NB4 (cell line): ENCODE results near the gene KRT80.

Experiments used
- DNase-seq: peaks from one replicate; pipeline ENCODE4 v3.0.0; 2010; ENCODE audit warnings: low read depth
- H3K4me3 ChIP-seq: one replicate; pipeline ENCODE4 v1.5.1; 2011; ENCODE audit warnings: mild to moderate bottlenecking, low read depth, low read length, moderate library complexity
- CTCF ChIP-seq: IDR thresholded peaks from one replicate; pipeline ENCODE4 v1.5.1; 2012; ENCODE audit warnings: low read depth, low read length
- MYC ChIP-seq: IDR thresholded peaks from 2 replicates; pipeline ENCODE4 v1.6.1; 2011; ENCODE audit warnings: low read depth, low read length
- POLR2A ChIP-seq: IDR thresholded peaks from 2 replicates; pipeline ENCODE4 v1.6.1; 2011; ENCODE audit warnings: mild to moderate bottlenecking; ENCODE audit not compliant: insufficient read length; ENCODE audit errors: extremely low read depth
- TF ChIP-seq, protein P1 (sequence below): IDR thresholded peaks from 2 replicates; pipeline ENCODE4 v1.6.1; 2011; ENCODE audit warnings: low read depth, low read length

KRT80 gene

DNA sequence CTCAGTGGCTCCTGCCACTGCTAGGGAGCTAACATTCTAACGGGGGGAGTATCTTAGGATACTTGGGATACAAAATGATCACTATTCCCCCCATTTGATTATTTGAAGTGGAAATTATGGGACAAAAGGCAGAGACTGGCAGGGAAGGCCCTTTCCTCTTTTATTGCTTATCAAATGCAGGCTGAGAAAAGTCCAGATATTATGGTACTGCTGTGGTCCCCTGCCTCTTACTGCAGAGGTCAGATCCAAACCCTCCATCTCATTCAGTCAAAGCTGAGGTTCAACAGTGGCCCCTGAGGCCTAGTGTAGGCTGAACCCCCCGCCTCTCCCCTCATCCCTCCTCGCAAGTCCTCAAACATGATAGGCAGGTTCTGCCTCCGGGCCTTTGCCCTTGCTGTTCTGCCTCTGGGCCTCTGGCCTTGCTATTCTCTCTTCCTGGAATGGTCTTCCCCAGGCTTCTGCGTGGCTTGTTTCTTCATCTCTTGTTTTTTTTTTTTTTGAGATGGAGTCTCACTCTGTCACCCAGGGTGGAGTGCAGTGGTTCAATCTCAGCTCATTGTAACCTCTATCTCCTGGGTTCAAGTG lies 34.2 kb downstream of the KRT80 start:
- no peak for TF ChIP-seq POLR2A
- TF ChIP-seq CTCF: no peak
- TF ChIP-seq, protein P1, sequence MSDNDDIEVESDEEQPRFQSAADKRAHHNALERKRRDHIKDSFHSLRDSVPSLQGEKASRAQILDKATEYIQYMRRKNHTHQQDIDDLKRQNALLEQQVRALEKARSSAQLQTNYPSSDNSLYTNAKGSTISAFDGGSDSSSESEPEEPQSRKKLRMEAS: no peak
- TF ChIP-seq MYC: no peak
- no peak for DNase-seq
- no peak overlapping the region for H3K4me3 ChIP-seq

DNA sequence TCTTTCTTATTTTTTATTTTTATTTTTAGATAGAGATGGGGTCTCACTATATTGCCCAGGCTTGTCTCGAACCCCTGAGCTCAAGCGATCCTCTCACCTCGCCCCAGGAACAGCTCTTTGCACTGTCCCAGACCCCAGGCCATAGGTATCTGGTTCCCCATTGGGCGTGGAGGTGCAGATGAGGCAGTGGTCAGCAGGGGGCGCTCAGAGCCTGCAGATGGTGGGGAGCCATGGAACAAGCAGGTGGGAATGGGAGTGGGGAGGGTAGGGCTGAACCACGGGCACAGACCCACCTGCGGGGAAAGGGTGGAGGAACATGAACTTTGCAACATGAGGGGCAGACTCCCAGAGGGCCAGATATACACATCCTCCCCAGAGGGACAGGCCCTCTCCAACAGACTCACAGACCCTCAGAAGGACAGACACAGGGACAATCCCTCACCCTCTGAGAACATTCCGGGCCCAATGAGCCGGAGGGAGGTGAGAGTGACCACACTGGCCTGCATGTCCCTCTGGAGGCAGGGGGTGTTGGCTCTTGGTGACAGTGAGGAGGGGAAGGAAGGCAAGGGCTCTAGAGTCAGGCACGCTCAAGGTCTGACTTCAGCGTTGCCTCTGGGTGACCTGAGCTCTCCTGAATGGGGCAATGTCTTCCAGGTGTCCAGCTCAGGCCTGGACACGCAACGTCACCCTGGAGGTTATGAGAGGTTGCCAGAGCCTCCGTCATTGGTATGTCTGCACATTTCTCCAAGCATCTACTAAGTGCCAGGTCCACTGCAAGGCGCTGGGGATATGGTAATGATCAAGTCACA lies 34.9 kb downstream of the KRT80 start:
- DNase-seq: peak; percentile 76
- H3K4me3 ChIP-seq: no peak overlapping the region
- no peak for TF ChIP-seq MYC
- TF ChIP-seq CTCF: peak; percentile 96

DNA sequence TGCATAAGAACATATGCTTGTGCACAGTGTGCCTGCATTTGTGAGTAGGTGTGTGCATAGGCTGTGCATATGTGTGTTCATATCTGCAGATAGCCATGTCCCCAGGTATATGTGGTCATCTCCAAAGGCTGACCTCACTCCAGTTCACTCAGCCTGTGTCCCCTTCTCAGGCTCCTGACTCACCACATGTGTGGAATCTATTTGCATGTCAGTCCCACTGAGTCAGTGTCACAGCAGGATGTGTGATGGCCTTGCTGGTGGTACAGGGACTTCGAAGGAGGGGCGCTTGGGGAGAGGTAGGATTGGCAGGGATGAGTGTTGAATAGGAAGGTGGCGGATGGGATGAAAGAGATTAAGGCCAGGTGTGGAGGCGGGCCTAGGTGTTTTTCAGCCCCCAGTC lies 35.5 kb downstream of the KRT80 start:
- no peak for TF ChIP-seq MYC
- H3K4me3 ChIP-seq: no peak overlapping the region
- DNase-seq: no peak

DNA sequence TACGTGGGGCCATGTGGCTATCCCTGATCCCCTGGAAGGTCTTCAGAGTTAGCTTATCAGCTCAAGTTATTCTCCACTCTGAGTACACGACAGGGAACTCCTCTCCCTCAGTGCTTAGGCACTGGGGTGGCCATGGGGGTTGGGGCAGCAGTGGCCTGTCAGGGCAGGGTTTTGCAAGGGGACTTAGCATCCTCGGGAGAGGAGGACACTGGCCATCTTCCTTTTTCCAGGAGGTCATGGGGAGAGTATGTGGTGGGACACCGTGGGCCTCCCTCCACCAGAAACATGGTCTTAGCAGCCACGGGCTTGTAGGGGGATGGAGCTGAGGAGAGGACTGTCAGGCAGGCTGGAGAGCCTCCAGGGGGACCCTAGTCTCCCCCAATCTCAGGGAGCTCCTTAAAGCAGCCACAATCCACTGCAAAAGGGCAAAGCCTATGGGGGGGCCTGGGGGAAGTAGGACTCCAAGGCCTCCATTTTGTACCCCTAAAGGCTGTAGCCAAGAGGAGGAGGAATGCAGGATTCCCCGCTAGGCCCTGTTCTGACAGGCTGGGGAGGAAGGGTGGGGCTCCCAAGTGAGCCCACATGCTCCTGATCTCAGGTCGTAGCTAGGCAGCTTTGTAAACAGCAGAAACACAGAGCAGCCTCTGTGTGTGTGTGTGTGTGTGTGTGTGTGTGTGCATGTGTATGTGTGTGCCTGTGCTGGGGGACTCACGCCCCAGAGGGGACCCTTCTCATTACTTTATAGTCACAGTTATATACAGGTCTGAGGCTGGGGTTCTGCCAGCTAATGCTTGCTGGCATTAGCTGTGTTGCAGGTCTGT lies 36.6 kb downstream of the KRT80 start:
- no peak overlapping the region for H3K4me3 ChIP-seq
- TF ChIP-seq POLR2A (no peak), CTCF (no peak), MYC (no peak)
- TF ChIP-seq, protein P1: no peak
- DNase-seq: no peak

DNA sequence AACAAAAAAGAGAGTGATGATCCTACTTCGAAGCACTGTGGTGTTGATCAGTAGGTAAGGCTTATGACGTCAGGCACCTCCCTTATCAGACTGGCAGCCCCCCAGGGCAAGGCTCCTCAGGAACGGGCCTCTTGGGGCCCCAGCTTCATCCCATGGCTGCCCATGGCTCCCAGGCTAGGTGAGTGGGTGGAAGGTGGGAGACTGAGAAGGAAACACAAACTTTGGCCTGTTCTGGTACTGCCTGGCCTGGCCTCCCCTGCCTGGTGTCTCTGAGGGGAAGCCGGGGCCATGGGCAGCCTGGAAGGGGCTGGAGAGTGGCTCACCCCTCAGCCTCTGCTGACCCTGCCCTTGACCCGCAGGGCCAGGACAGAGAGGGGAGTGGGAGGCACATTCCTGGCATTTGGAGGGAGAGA lies 38.9 kb downstream of the KRT80 start:
- no peak for DNase-seq
- H3K4me3 ChIP-seq: no peak overlapping the region
- TF ChIP-seq, protein P1: no peak
- TF ChIP-seq MYC: no peak
- no peak for TF ChIP-seq POLR2A

- DNase-seq: peak; percentile 56
- H3K4me3 ChIP-seq: no peak overlapping the region
- peak; percentile 63 for TF ChIP-seq CTCF
- no peak for TF ChIP-seq MYC
- no peak for TF ChIP-seq POLR2A
- TF ChIP-seq, protein P1: no peak
Observed at GRCh38 chr12:52151837-52152783, 39.7 kb downstream of the KRT80 start.
